ENCODE data around the gene MELK.
"Not testable (repeated sequence)": the region's sequence is repeated elsewhere in the genome, so short reads cannot be mapped to it uniquely, and the experiment has no call there.

MELK gene

DNA sequence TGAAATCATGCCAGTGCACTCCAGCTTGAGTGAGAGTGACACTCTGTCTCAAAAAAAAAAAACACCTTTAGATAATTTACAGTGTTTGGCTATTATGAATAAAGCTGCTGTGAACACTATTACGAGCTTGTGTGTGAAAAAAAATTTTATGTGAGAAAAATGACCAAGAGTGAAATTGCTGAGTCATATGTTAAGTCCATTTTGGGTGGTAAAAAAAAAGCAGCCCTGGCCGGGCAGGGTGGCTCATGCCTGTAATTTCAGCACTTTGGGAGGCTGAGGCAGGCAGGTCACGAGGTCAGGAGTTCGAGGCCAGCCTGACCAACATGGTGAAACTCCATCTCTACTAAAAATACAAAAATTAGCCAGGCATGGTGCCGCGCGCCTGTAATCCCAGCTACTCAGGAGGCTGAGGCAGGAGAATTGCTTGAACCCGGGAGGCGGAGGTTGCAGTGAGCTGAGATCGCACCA is 22.0 kb upstream of the MELK start:
- not testable (repeated sequence) for H3K27ac ChIP-seq (ENCODE audit: low read length); H3K4me1 ChIP-seq (ENCODE audit: control insufficient read depth, insufficient read depth, low read length); H3K4me3 ChIP-seq (ENCODE audit: low read length); DNase-seq (ENCODE audit: low read depth, low spot score); H3K9me3 ChIP-seq (ENCODE audit: control insufficient read depth, insufficient read depth, low read length); H3K36me3 ChIP-seq (ENCODE audit: control insufficient read depth, insufficient read depth, low read length); H3K27me3 ChIP-seq (ENCODE audit: control insufficient read depth, insufficient read depth, low read length)
- 100% methylated on average over 1 of the region's 10 CpGs for WGBS (ENCODE audit: insufficient coverage, insufficient read length)

DNA sequence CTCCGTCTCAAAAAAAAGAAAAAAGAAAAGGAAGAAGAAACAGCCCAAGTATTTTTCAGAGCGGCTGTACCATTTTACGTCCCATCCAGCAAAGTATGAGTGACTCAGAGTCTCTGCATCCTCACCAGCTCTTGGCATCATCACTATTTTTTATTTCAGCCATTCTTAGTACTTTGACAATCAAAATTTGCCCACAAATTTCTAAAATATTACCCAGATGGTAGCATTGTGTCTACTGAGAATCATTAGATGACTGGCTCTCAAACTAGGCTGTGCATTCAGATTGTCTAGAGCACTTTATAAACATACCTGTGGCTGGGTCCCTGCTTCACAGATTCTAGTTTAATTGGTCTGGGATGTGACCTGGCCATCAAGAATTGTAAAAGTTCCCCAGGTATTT is 21.6 kb upstream of the MELK start:
- Histone ChIP-seq H3K9me3 (ENCODE audit: control insufficient read depth, insufficient read depth, low read length) (no peaks in the 10 kb centered on the region), H3K36me3 (ENCODE audit: control insufficient read depth, insufficient read depth, low read length) (no peaks in the 10 kb centered on the region), H3K4me1 (ENCODE audit: control insufficient read depth, insufficient read depth, low read length) (no peaks in the 10 kb centered on the region), H3K4me3 (ENCODE audit: low read length) (no peak overlapping the region), H3K27me3 (ENCODE audit: control insufficient read depth, insufficient read depth, low read length) (no peaks in the 10 kb centered on the region), H3K27ac (ENCODE audit: low read length) (no peak overlapping the region)
- WGBS (ENCODE audit: insufficient coverage, insufficient read length): no CpG with 5 or more reads among the region's 3 CpGs
- DNase-seq (ENCODE audit: low read depth, low spot score): no peak

DNA sequence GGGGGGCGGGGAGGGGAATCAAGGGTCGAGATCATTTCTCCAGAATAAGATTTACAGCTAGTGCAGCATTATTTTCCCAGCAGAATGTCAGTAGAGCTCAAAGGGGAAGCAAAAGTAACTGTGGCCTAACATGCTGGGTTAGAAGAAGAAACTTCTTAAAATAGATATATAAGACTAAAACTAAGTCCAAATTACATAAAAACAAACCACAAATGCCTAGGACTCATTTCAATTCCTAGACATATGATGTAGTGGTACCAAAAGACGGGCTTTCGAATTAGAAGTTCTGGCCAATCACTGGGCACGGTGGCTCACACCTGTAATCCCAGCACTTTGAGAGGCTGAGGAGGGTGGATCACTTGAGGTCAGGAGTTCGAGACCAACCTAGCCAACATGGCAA is 20.8 kb upstream of the MELK start:
- Histone ChIP-seq H3K9me3 (ENCODE audit: control insufficient read depth, insufficient read depth, low read length) (no peaks in the 10 kb centered on the region), H3K4me1 (ENCODE audit: control insufficient read depth, insufficient read depth, low read length) (no peaks in the 10 kb centered on the region), H3K27ac (ENCODE audit: low read length) (no peak overlapping the region), H3K27me3 (ENCODE audit: control insufficient read depth, insufficient read depth, low read length) (no peaks in the 10 kb centered on the region), H3K36me3 (ENCODE audit: control insufficient read depth, insufficient read depth, low read length) (no peaks in the 10 kb centered on the region), H3K4me3 (ENCODE audit: low read length) (no peak overlapping the region)
- no CpG with 5 or more reads among the region's 6 CpGs for WGBS (ENCODE audit: insufficient coverage, insufficient read length)
- no peak for DNase-seq (ENCODE audit: low read depth, low spot score)

DNA sequence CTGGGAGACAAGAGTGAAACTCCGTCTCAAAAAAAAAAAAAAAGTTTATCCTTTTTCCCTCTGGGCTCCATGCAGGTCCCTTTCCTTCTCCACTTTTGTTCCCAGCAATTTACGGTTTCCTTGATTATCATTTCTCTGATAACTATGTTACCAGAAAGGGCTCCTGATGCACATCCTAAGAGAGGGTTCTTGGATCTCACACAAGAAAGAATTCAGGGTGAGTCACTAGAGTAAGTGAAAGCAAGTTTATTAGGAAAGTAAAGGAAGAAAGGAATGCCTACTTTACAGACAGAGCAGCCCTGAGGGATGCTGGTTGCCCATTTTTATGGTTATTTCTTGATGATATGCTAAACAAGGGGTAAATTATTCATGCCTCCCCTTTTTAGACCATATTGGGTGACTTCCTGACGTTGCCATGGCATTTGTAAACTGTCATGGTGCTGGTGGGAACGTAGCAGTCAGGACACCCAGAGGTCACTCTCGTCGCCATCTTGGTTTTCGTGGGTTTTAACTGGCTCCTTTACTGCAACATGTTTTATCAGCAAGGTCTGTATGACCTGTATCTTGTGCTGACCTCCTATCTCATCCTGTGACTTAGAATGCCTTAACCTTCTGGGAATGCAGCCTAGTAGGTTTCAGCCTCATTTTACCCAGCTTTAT is 13.5 kb upstream of the MELK start:
- H3K36me3 ChIP-seq (ENCODE audit: control insufficient read depth, insufficient read depth, low read length): no peaks in the 10 kb centered on the region
- no peak overlapping the region for H3K27ac ChIP-seq (ENCODE audit: low read length)
- H3K27me3 ChIP-seq (ENCODE audit: control insufficient read depth, insufficient read depth, low read length): no peaks in the 10 kb centered on the region
- H3K4me1 ChIP-seq (ENCODE audit: control insufficient read depth, insufficient read depth, low read length): 0 out of 2 replicates have a peak, but pooled peaks cover 1% of the 10 kb centered on the region
- no peaks in the 10 kb centered on the region for H3K9me3 ChIP-seq (ENCODE audit: control insufficient read depth, insufficient read depth, low read length)
- no peak overlapping the region for H3K4me3 ChIP-seq (ENCODE audit: low read length)
- no CpG with 5 or more reads among the region's 7 CpGs for WGBS (ENCODE audit: insufficient coverage, insufficient read length)
- no peak for DNase-seq (ENCODE audit: low read depth, low spot score)

DNA sequence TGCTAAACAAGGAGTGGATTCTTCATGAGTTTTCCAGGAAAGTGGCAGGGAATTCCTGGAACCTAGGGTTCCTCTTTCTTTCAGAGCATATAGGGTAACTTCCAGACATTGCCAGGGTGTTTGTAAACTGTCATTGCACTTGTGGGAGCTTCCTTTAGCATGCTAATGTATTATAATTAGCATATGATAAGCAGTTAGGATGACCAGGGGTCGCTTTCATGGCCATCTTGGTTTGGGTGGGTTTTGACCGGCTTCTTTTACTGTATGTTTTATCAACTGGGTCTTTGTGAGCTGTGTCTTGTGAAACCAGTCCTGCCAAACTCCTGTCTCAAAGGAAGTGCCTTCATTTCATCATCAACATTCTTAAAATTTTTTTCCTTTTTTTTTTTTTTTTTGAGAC is 11.9 kb upstream of the MELK start:
- H3K36me3 ChIP-seq (ENCODE audit: control insufficient read depth, insufficient read depth, low read length): no peaks in the 10 kb centered on the region
- H3K4me1 ChIP-seq (ENCODE audit: control insufficient read depth, insufficient read depth, low read length): 0 out of 2 replicates have a peak, but pooled peaks cover 1% of the 10 kb centered on the region
- no peak for DNase-seq (ENCODE audit: low read depth, low spot score)
- no peaks in the 10 kb centered on the region for H3K9me3 ChIP-seq (ENCODE audit: control insufficient read depth, insufficient read depth, low read length)
- H3K27me3 ChIP-seq (ENCODE audit: control insufficient read depth, insufficient read depth, low read length): no peaks in the 10 kb centered on the region
- no peak overlapping the region for H3K4me3 ChIP-seq (ENCODE audit: low read length)
- no peak overlapping the region for H3K27ac ChIP-seq (ENCODE audit: low read length)
- no CpG with 5 or more reads among the region's 2 CpGs for WGBS (ENCODE audit: insufficient coverage, insufficient read length)

DNA sequence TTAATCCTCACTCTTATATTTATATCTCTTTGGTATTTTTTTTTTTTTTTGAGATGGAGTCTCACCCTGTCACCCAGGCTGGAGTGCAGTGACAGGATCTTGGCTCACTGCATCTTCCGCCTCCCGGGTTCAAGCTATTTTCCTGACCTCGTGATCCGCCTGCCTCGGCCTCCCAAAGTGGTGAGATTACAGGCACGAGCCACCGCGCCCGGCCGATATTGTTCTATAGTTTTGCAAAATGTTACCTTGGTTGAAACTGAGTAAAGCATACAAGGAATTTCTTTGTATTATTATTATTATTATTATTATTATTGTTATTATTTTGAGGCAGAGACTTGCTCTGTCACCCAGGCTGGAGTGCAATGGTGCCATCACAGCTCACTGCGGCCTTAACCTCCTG is 9.9 kb upstream of the MELK start:
- WGBS (ENCODE audit: insufficient coverage, insufficient read length): no CpG with 5 or more reads among the region's 11 CpGs
- H3K36me3 ChIP-seq (ENCODE audit: control insufficient read depth, insufficient read depth, low read length); H3K27ac ChIP-seq (ENCODE audit: low read length); DNase-seq (ENCODE audit: low read depth, low spot score); H3K4me3 ChIP-seq (ENCODE audit: low read length); H3K4me1 ChIP-seq (ENCODE audit: control insufficient read depth, insufficient read depth, low read length); H3K27me3 ChIP-seq (ENCODE audit: control insufficient read depth, insufficient read depth, low read length); H3K9me3 ChIP-seq (ENCODE audit: control insufficient read depth, insufficient read depth, low read length): not testable (repeated sequence)

DNA sequence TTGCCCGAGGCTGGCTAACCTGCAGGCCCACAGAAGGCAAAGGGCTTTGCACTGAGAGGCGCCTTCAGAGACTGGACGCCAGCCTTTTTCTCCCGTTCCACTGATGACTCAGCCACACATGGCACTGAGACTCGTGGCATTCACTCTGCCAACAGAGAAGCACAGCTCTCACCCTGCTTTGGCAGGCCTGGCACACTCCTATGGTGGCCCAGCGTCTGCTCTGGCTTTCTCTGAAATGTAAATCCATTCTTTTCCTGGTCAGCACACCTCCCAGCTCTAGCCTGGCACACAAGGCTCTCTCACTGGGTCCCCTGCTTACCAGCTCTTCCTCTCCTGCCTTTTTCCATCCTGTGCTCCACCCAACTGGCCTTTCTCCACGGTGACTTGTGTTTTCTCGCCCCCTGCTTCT is 5.9 kb upstream of the MELK start:
- no peak overlapping the region for H3K4me3 ChIP-seq (ENCODE audit: low read length)
- H3K27ac ChIP-seq (ENCODE audit: low read length): no peak overlapping the region
- no peak for DNase-seq (ENCODE audit: low read depth, low spot score)
- no CpG with 5 or more reads among the region's 8 CpGs for WGBS (ENCODE audit: insufficient coverage, insufficient read length)
- H3K36me3 ChIP-seq (ENCODE audit: control insufficient read depth, insufficient read depth, low read length): no peaks in the 10 kb centered on the region
- H3K9me3 ChIP-seq (ENCODE audit: control insufficient read depth, insufficient read depth, low read length): no peaks in the 10 kb centered on the region
- no peaks in the 10 kb centered on the region for H3K4me1 ChIP-seq (ENCODE audit: control insufficient read depth, insufficient read depth, low read length)
- H3K27me3 ChIP-seq (ENCODE audit: control insufficient read depth, insufficient read depth, low read length): no peaks in the 10 kb centered on the region

DNA sequence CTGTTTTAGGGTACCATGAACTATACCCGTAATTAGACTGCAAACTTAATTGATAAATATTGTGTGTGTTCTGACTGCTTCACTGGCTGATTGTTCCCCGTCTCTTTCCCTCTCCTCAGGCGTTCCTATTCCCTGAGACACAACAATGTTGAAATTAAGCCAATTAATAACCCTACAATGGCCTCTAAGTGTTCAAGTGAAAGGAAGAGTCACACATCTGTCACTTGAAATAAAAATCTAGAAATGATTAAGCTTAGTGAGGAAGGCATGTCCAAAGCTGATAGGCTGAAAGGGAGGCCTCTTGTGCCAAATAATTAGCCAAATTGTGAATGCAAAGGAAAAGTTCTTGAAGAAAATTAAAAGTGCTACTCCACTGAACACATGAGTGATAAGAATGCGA is 4.0 kb upstream of the MELK start:
- DNase-seq (ENCODE audit: low read depth, low spot score); H3K4me3 ChIP-seq (ENCODE audit: low read length): not testable (repeated sequence)
- no CpG with 5 or more reads among the region's 4 CpGs for WGBS (ENCODE audit: insufficient coverage, insufficient read length)

DNA sequence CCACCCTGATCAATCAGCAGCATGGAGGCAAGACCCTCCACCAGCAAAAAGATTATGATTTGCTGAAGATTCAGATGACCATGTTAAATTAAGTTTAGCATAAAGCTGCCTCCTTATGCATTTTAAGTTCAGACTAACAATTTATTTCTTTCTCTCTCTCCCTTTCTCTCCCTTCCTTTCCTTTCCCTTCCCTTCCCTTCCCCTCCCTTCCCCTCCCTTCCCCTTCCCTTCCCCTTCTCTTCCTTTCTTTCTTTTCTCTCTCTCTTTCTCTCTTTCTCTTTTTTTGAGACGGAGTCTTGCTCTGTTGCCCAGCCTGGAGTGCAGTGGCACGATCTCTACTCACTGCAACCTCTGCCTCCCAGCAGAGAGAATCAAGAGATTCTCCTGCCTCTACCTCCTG is 1.4 kb upstream of the MELK start:
- no peak for DNase-seq (ENCODE audit: low read depth, low spot score)
- Histone ChIP-seq H3K9me3 (ENCODE audit: control insufficient read depth, insufficient read depth, low read length) (no peaks in the 10 kb centered on the region), H3K27ac (ENCODE audit: low read length) (no peak overlapping the region), H3K4me3 (ENCODE audit: low read length) (no peak overlapping the region), H3K36me3 (ENCODE audit: control insufficient read depth, insufficient read depth, low read length) (no peaks in the 10 kb centered on the region), H3K4me1 (ENCODE audit: control insufficient read depth, insufficient read depth, low read length) (no peaks in the 10 kb centered on the region), H3K27me3 (ENCODE audit: control insufficient read depth, insufficient read depth, low read length) (no peaks in the 10 kb centered on the region)
- no CpG with 5 or more reads among the region's 2 CpGs for WGBS (ENCODE audit: insufficient coverage, insufficient read length)

More for the DNA sequence above, 4.0 kb upstream of the MELK start:
- not testable (repeated sequence) for H3K36me3 ChIP-seq (ENCODE audit: control insufficient read depth, insufficient read depth, low read length); H3K27me3 ChIP-seq (ENCODE audit: control insufficient read depth, insufficient read depth, low read length); H3K9me3 ChIP-seq (ENCODE audit: control insufficient read depth, insufficient read depth, low read length); H3K27ac ChIP-seq (ENCODE audit: low read length); H3K4me1 ChIP-seq (ENCODE audit: control insufficient read depth, insufficient read depth, low read length)

DNA sequence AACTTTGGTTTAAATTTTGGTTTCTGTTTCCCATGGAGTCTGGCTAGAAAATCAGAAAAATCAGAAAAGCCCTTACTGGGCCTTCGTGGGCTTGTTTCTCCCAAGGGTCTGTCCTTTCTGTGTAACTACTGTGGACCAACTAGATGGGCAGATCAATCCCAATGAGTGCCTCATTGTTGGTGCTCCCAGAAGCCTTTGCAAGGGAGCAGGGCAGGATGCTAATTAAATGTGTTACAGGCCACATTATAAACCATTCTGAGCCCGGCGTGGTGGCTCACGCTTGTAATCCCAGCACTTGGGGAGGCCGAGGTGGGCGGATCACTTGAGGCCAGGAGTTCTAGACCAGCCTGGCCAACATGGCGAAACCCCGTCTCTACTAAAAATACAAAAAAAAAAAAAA is 1.4 kb downstream of the MELK start:
- not testable (repeated sequence) for H3K4me1 ChIP-seq (ENCODE audit: control insufficient read depth, insufficient read depth, low read length); DNase-seq (ENCODE audit: low read depth, low spot score); H3K9me3 ChIP-seq (ENCODE audit: control insufficient read depth, insufficient read depth, low read length); H3K27ac ChIP-seq (ENCODE audit: low read length); H3K27me3 ChIP-seq (ENCODE audit: control insufficient read depth, insufficient read depth, low read length); H3K36me3 ChIP-seq (ENCODE audit: control insufficient read depth, insufficient read depth, low read length); H3K4me3 ChIP-seq (ENCODE audit: low read length)
- no CpG with 5 or more reads among the region's 8 CpGs for WGBS (ENCODE audit: insufficient coverage, insufficient read length)

DNA sequence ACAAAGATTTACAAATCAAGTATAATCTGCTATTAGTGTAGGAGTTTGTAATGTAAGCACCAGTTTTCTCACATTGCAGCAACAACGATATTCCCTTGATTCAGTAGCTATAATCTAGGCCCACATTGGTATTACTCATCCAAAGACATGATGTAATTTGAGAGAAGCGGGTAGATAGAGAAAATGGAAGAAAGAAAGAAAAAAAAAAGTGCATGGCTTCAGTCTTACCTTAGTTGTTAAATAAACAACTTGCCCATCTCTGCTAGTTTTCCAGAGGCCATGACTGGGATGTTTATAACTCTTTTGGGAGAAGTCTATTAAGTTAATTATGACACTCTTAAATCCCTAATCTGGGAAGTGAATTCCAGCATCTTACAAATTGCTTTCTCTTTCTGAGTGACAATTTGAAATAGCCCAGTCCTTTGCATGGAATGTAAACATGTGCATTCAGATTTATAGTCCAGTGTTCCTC is 2.8 kb downstream of the MELK start:
- WGBS (ENCODE audit: insufficient coverage, insufficient read length): no CpG with 5 or more reads among the region's 2 CpGs
- Histone ChIP-seq H3K9me3 (ENCODE audit: control insufficient read depth, insufficient read depth, low read length) (no peaks in the 10 kb centered on the region), H3K27ac (ENCODE audit: low read length) (no peak overlapping the region), H3K4me3 (ENCODE audit: low read length) (no peak overlapping the region), H3K4me1 (ENCODE audit: control insufficient read depth, insufficient read depth, low read length) (no peaks in the 10 kb centered on the region), H3K36me3 (ENCODE audit: control insufficient read depth, insufficient read depth, low read length) (no peaks in the 10 kb centered on the region), H3K27me3 (ENCODE audit: control insufficient read depth, insufficient read depth, low read length) (no peaks in the 10 kb centered on the region)
- no peak for DNase-seq (ENCODE audit: low read depth, low spot score)
